Measurements from ENCODE around the gene SSX5.
"Not testable (repeated sequence)": the region's sequence is repeated elsewhere in the genome, so short reads cannot be mapped to it uniquely, and the experiment has no call there.

DNA sequence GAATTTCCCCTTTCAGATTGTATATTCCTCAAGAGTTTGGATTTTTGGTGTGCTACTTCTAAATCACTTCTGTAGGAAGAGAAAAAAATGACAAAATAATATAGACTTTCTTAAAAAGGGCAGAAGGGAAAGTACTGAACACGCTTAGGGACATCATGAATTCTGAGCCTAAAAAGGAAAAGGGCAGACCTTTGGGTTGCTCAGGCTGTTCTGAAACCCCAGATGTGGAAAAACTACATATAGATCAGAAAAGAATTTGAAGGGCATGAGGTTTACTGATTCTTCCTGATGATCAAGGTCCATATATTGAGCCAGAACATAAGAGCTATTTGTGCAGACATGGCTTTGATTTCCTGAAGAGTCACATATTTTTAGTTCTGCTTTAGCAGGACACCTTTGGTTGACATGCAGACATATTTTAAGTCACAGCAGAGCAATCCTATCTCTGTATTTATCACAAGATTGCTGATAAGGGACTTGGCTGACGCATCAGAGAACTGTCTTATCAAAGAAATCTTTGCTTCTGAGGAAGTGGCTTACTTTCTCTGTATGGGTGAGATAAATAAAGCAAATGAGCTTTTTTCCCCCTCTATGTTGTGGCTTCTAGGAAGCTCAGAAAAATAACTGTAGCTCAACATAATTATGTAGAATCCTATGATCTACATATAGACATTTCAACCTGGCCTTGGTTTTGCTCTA lies 54.6 kb downstream of the SSX5 start:
- not testable (repeated sequence) for TF ChIP-seq CTCF, POLR2A (IDR thresholded peaks at IDR 0.05)

Data from right lobe of liver (tissue), 4 donors.